TTC549 (cell line): ENCODE results near the gene PFKM.
"Not testable (repeated sequence)": the region's sequence is repeated elsewhere in the genome, so short reads cannot be mapped to it uniquely, and the experiment has no call there.

Experiments used
- FAIRE-seq: peaks from 2 replicates; lab custom pipeline; 2012; peaks lifted over from hg19 to GRCh38; lab: Jason Lieb, UNC

PFKM gene

GRCh38 chr12:48111312-48111693 is 7.9 kb upstream of the PFKM start:
- FAIRE-seq = not testable (repeated sequence)

GRCh38 chr12:48115957-48116356 is 3.2 kb upstream of the PFKM start:
- no peak for FAIRE-seq

- FAIRE-seq = no peak
Observed at GRCh38 chr12:48118284-48118871, 786 bp upstream of the PFKM start.

GRCh38 chr12:48119834-48120195 is 651 bp downstream of the PFKM start:
- no peak for FAIRE-seq

GRCh38 chr12:48121522-48121921 is 2.4 kb downstream of the PFKM start:
- no peak for FAIRE-seq

GRCh38 chr12:48122065-48122834 is 3.1 kb downstream of the PFKM start:
- no peak for FAIRE-seq

- FAIRE-seq = no peak
Observed at GRCh38 chr12:48123169-48123568, 4.0 kb downstream of the PFKM start.

GRCh38 chr12:48125542-48125941 is 6.4 kb downstream of the PFKM start:
- FAIRE-seq = not testable (repeated sequence)

- no peak for FAIRE-seq
Observed at GRCh38 chr12:48125985-48126384, 6.8 kb downstream of the PFKM start.

GRCh38 chr12:48126953-48127630 is 7.9 kb downstream of the PFKM start:
- FAIRE-seq = no peak

GRCh38 chr12:48128800-48129199 is 9.6 kb downstream of the PFKM start:
- no peak for FAIRE-seq

GRCh38 chr12:48129376-48129775 is 10.2 kb downstream of the PFKM start:
- no peak for FAIRE-seq

- no peak for FAIRE-seq
Observed at GRCh38 chr12:48131517-48131916, 12.4 kb downstream of the PFKM start.

- no peak for FAIRE-seq
Observed at GRCh38 chr12:48132826-48133225, 13.7 kb downstream of the PFKM start.

GRCh38 chr12:48135027-48135426 is 15.9 kb downstream of the PFKM start:
- no peak for FAIRE-seq

- FAIRE-seq = no peak
Observed at GRCh38 chr12:48142818-48143674, 23.9 kb downstream of the PFKM start.

- FAIRE-seq = no peak
Observed at GRCh38 chr12:48143898-48144297, 24.7 kb downstream of the PFKM start.

- FAIRE-seq = no peak
Observed at GRCh38 chr12:48145981-48146380, 26.8 kb downstream of the PFKM start.

- no peak for FAIRE-seq
Observed at GRCh38 chr12:48151103-48151771, 32.1 kb downstream of the PFKM start.

- FAIRE-seq = not testable (repeated sequence)
Observed at GRCh38 chr12:48155786-48156185, 36.6 kb downstream of the PFKM start.

- FAIRE-seq = no peak
Observed at GRCh38 chr12:48156652-48157017, 37.5 kb downstream of the PFKM start.
